Upper lobe of left lung (tissue), 6 donors: ENCODE results near the gene INPP5D. TPM values are rescaled to one million over a fixed set of nuclear protein-coding genes. Genes with fewer than 3 reads are reported as not detected.

Source experiments
- ATAC-seq, 2 donors: fragments of 200-7000 bp; cut with Tn5 transposase; one replicate each; pipeline ENCODE4 v1.9.1; 2022; ENCODE audit warnings: mild to moderate bottlenecking in 2 of 2, moderate library complexity in 2 of 2; ENCODE audit not compliant: low FRiP score in 2 of 2
- DNase-seq, 2 donors: peaks; one replicate each; pipeline ENCODE4 v3.0.0-alpha.2; 2019 to 2020
- H3K27ac ChIP-seq, 4 donors: fragments of 200-600 bp; sonication (generic); one replicate each; pipeline ENCODE4 v1.5.1; 2016 to 2019
- H3K27me3 ChIP-seq, 4 donors: fragments of 200-600 bp; sonication (generic); one replicate each; pipeline ENCODE4 v1.5.1; 2017 to 2019
- H3K36me3 ChIP-seq, 4 donors: fragments of 200-600 bp; sonication (generic); one replicate each; pipeline ENCODE4 v1.5.1; 2016 to 2019
- H3K4me1 ChIP-seq, 4 donors: fragments of 200-600 bp; sonication (generic); one replicate each; pipeline ENCODE4 v1.5.1; 2018 to 2019
- H3K4me3 ChIP-seq, 4 donors: fragments of 200-600 bp; sonication (generic); one replicate each; pipeline ENCODE4 v1.5.1; 2017 to 2019; ENCODE audit warnings: mild to moderate bottlenecking in 2 of 4, moderate library complexity in 1 of 4
- H3K9me3 ChIP-seq, 4 donors: fragments of 200-600 bp; sonication (generic); one replicate each; pipeline ENCODE4 v1.5.1; 2018 to 2019
- EP300 ChIP-seq, 4 donors: sonication (generic); formaldehyde crosslinking; IDR thresholded peaks; one replicate each; pipeline ENCODE4 v1.5.1; 2017; ENCODE audit warnings: antibody characterized with exemption in 4 of 4, control low read depth in 2 of 4
- POLR2A ChIP-seq, 4 donors: fragments of 450-650 bp; IDR thresholded peaks; one replicate each; pipeline ENCODE4 v1.5.1; 2016 to 2017; ENCODE audit warnings: antibody characterized with exemption in 4 of 4, mild to moderate bottlenecking in 2 of 4
- POLR2AphosphoS5 ChIP-seq, 2 donors: sonication (generic); formaldehyde crosslinking; IDR thresholded peaks; one replicate each; pipeline ENCODE4 v1.5.1; 2017; ENCODE audit warnings: antibody characterized with exemption in 2 of 2
- WGBS, 2 donors: methylation state at CpG; one replicate each; pipeline ENCODE4 v1.1.5; 2017 to 2018; 5-methylcytosine and 5-hydroxymethylcytosine counted together
- total RNA-seq, 6 donors: library from RNA; depleted of rRNA in 4 of 6; stranded (reverse); fragments of >200 nt in 4 of 6; gene quantifications; one replicate each; pipeline versions ENCODE4 v1.1.0 to v1.2.1, GENCODE V29; 2016 to 2021
- TF ChIP-seq, protein P1 (sequence below), 6 experiments: fragments of 450-650 bp in 4 of 6; fragments of 200-600 bp in 2 of 6; sonication (generic) in 2 of 6; IDR thresholded peaks; one replicate each; pipeline ENCODE4 v1.5.1; 2016 to 2019; ENCODE audit warnings: antibody characterized with exemption in 6 of 6
- donor health status: DM: no; HTN: no; CAD: no; lungs with moderate emphysema.
- donor health status: DM: no; HTN: yes; CAD: no; lungs with severe emphysema.

INPP5D gene
- total RNA-seq, 6 donors from 2014 or later = 17.6 to 243 (median 31.7) TPM

DNA sequence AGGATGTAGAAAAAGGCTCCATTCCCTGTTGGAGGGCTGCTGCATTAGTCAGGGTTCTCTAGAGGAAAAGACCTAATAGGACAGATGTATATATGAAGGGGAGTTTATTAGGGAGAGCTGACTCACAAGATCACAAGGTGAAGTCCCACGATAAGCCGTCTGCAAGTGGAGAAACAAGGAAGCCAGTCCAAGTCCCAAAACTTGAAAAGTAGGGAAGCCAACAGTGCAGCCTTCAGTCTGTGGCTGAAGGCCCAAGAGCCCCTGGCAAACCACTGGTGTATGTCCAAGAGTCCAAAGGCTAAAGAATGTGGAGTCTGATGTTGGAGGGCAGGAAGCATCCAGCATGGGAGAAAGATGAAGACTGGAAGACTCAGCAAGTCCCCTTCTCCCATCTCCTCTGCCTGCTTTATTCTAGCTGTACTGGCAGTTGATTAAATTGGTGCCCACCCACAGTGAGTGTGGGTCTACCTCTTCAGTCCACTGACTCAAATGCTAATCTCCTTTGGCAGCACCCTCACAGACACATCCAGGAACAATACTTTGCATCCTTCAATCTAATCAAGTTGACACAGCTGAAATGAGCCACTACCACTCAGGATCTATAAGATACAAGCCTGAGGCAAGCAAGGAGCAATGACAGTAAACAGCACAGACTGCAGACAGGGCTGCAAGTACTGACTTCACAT is 161.4 kb downstream of the INPP5D start:
- Histone ChIP-seq H3K27ac (no peak overlapping the region), H3K36me3 (no peaks in the 10 kb centered on the region), H3K4me1 (no peaks in the 10 kb centered on the region), H3K27me3 (no peaks in the 10 kb centered on the region), H3K4me3 (no peak overlapping the region), H3K9me3 (no peaks in the 10 kb centered on the region)
- 59 to 70% methylated on average over 2 of the region's 2 CpGs for WGBS, 2 donors
- ATAC-seq (no peak), DNase-seq (no peak)
- TF ChIP-seq POLR2A (IDR thresholded peaks at IDR 0.05) (no peak), EP300 (IDR thresholded peaks at IDR 0.05) (no peak), POLR2AphosphoS5 (IDR thresholded peaks at IDR 0.05) (no peak)
- TF ChIP-seq, protein P1, sequence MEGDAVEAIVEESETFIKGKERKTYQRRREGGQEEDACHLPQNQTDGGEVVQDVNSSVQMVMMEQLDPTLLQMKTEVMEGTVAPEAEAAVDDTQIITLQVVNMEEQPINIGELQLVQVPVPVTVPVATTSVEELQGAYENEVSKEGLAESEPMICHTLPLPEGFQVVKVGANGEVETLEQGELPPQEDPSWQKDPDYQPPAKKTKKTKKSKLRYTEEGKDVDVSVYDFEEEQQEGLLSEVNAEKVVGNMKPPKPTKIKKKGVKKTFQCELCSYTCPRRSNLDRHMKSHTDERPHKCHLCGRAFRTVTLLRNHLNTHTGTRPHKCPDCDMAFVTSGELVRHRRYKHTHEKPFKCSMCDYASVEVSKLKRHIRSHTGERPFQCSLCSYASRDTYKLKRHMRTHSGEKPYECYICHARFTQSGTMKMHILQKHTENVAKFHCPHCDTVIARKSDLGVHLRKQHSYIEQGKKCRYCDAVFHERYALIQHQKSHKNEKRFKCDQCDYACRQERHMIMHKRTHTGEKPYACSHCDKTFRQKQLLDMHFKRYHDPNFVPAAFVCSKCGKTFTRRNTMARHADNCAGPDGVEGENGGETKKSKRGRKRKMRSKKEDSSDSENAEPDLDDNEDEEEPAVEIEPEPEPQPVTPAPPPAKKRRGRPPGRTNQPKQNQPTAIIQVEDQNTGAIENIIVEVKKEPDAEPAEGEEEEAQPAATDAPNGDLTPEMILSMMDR (IDR thresholded peaks at IDR 0.05) = no peak

DNA sequence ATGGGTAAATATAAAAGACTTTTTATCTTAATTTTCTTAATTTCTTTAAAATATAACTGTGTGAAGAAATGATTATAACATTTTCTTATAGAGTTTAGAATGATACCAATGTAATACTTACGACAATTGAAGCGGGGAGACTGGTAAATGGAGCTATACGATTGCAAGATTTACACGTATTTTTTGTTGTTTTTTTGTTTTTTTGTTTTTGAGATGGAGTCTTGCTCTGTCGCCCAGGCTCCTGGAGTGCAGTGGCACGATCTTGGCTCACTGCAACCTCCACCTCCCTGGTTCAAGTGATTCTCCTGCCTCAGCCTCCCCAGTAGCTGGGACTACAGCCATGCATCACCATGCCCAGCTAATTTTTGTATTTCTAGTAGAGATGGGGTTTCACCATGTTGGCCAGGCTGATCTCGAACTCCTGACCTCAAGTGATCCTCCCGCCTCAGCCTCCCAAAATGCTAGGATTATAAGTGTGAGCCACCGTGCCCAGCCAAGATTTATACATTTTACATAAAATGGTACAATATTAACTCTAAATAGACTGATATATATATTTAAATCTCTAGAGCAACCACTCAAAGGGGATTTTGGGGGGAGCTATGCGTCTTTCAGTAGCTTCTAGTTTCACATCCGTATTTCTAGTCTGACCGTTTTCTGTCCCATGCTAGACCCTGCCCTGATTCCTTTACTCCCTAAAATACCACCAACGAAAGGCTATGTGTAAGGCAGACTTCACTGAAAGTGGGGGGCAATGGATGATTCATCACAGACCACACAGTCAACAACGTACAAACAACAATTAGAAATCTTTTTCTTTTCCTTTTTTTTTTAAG is 163.1 kb downstream of the INPP5D start:
- Histone ChIP-seq H3K27me3 (no peaks in the 10 kb centered on the region), H3K4me3 (no peak overlapping the region), H3K27ac (no peak overlapping the region), H3K9me3 (no peaks in the 10 kb centered on the region), H3K4me1 (no peaks in the 10 kb centered on the region), H3K36me3 (no peaks in the 10 kb centered on the region)
- ATAC-seq (no peak), DNase-seq (no peak)
- 87 to 90% methylated on average over 14 of the region's 14 CpGs for whole genome bisulfite sequencing, 2 donors
- TF ChIP-seq EP300 (IDR thresholded peaks at IDR 0.05) (no peak), POLR2A (IDR thresholded peaks at IDR 0.05) (no peak), POLR2AphosphoS5 (IDR thresholded peaks at IDR 0.05) (no peak)
- TF ChIP-seq, protein P1 (IDR thresholded peaks at IDR 0.05) = no peak

DNA sequence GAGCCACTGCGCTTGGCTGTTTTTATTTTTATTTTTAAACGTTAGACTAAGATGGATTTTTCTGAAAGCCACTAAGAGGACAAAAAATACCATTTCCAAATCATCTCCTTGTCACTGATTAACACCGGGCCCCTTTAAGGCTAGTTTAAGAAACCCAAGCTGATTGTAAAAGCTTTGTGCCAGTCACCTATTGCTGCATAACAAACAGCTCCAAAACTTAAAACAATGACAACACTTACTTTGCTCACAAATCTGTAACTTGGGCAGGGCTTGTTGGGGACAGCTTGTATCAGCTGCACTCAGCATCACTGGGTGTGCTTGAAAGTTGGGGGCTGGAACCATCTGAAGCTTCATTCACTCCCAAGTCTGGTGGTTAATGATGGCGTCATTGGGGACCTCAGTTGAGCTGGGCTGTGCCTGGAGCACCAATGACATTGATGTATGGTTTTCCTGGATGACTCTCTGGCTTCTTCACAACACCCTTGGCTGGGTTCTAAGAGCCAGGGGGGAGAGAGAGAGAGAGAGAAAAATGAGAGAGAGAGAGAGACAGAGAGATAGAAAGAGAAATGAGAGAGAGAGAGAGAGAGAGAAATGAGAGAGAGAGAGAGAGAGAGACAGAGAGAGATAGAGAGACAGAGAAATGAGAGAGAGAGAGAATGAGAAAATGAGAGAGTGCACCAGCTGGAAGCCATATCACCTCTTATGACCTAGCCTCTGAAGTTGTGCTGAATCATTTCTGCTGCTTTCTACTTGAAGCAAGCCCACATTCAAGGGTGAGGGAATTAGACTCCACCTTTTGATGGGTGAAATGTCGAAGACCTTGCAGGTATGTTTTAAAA is 165.3 kb downstream of the INPP5D start:
- ATAC-seq = no peak
- TF ChIP-seq POLR2AphosphoS5 (IDR thresholded peaks at IDR 0.05) (no peak), EP300 (IDR thresholded peaks at IDR 0.05) (no peak), POLR2A (IDR thresholded peaks at IDR 0.05) (no peak)
- TF ChIP-seq, protein P1 (IDR thresholded peaks at IDR 0.05) = no peak
- no peaks in the 10 kb centered on the region for H3K36me3 ChIP-seq
- no peak for DNase-seq
- H3K4me3 ChIP-seq = no peak overlapping the region
- no peaks in the 10 kb centered on the region for H3K27me3 ChIP-seq
- H3K4me1 ChIP-seq = no peaks in the 10 kb centered on the region
- WGBS, 2 donors = 80 to 84% methylated on average over 5 of the region's 5 CpGs
- no peak overlapping the region for H3K27ac ChIP-seq
- no peaks in the 10 kb centered on the region for H3K9me3 ChIP-seq

DNA sequence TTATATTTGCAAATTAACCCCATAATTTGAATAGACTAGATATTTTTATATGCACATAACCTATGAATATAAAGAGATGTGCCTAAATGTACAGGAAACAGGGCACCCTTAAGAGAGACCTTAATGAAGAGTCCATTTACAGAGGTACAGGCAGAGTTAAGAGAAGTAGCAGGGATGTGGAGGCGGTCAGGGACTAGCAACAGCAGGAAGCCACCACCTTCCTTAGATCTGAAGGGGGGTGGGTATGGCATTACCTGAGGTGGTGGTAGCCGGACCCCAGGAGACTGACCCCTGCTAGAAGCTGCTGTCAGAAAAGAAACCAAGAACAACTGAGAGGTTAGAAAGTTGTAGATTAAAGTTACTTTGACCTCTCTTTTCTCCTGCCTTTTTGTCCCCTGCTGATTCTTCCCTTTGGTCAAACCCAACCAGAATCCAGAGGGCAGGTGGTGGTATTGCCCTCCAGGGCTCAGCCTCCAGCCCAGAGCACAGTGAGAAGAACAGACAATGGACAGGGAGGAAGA is 166.4 kb downstream of the INPP5D start:
- TF ChIP-seq EP300 (IDR thresholded peaks at IDR 0.05) = no peak
- no peak for TF ChIP-seq POLR2AphosphoS5 (IDR thresholded peaks at IDR 0.05)
- TF ChIP-seq, protein P1 (IDR thresholded peaks at IDR 0.05) = no peak
- TF ChIP-seq POLR2A (IDR thresholded peaks at IDR 0.05) = no peak
- Histone ChIP-seq H3K36me3 (no peaks in the 10 kb centered on the region), H3K4me1 (no peaks in the 10 kb centered on the region), H3K27ac (no peak overlapping the region), H3K4me3 (no peak overlapping the region), H3K9me3 (no peaks in the 10 kb centered on the region), H3K27me3 (no peaks in the 10 kb centered on the region)
- 79 to 89% methylated on average over 2 of the region's 2 CpGs for WGBS, 2 donors
- ATAC-seq (no peak), DNase-seq (no peak)
